ENCODE data around the gene TCL1B. TPM values are rescaled to one million over a fixed set of nuclear protein-coding genes. Genes with fewer than 3 reads are reported as not detected.
A peak's percentile ranks its signal among the peaks of the same experiment; 100 is the strongest.

Gene TCL1B
- total and polyA plus RNA-seq, 2 of the 8 experiments (the other 6 are each of a cell fraction or from before 2014, with no cell fraction given) = 9.6 to 11.5 TPM

GRCh38 chr14:95703805-95704204, 17.6 kb downstream of the TCL1B start:
- no peaks in the 10 kb centered on the region for H3K79me1 ChIP-seq (ENCODE audit: low read depth, low read length)
- H3K4me3 ChIP-seq (ENCODE audit: extremely low read depth in 1 of 4, insufficient read depth in 2 of 4, low read depth in 3 of 4, low read length in 4 of 4) = no peak overlapping the region
- 79% methylated on average over 3 of the region's 3 CpGs; no CpG with 5 or more reads in 1 of the 2 experiments for WGBS, 2 experiments (ENCODE audit: extremely low coverage in 1 of 2, insufficient coverage in 1 of 2, insufficient read length in 1 of 2, insufficient replicate concordance in 2 of 2, low coverage in 1 of 2, low lambda C conversion rate in 2 of 2, missing lambda C conversion rate in 1 of 2)
- H2AK5ac ChIP-seq (ENCODE audit: low read depth, low read length) = no peak overlapping the region
- H3K9ac ChIP-seq (replicated peaks in 1 of 4; ENCODE audit: extremely low read depth in 1 of 4, low read depth in 3 of 4, low read length in 3 of 4) = no peak overlapping the region
- H2BK15ac ChIP-seq (ENCODE audit: low read length) = no peak overlapping the region
- H3K56ac ChIP-seq (replicated peaks; ENCODE audit: insufficient read length, low read depth, low read length) = no peak overlapping the region
- H3K23ac ChIP-seq (ENCODE audit: insufficient read length) = no peak overlapping the region
- DNase-seq (ENCODE audit: low read depth in 1 of 2, low spot score in 2 of 2) (no peak), FAIRE-seq (peak; percentile 7)
- no peak overlapping the region for H2BK5ac ChIP-seq (ENCODE audit: low read depth, low read length)
- no peak overlapping the region for H4K8ac ChIP-seq (ENCODE audit: extremely low read depth, insufficient read depth, low read length)
- no peaks in the 10 kb centered on the region for H3K36me3 ChIP-seq (ENCODE audit: control insufficient read depth in 2 of 4, insufficient read depth in 4 of 4, low read length in 3 of 4)
- ChIA-PET POLR2A (ENCODE audit: partially characterized antibody) (no interaction called here), CTCF (ENCODE audit: partially characterized antibody) (interaction anchor here (0.6 to 1.5 kb wide), 4 partner anchors 14 to 593 kb away, joined by 3 read pairs; no protein-coding TSS in a partner anchor)
- no peaks in the 10 kb centered on the region for H3K79me2 ChIP-seq (ENCODE audit: control insufficient read depth in 1 of 2, insufficient read depth in 2 of 2, low read length in 2 of 2)
- H4K5ac ChIP-seq (ENCODE audit: insufficient read length, low read depth, low read length) = no peak overlapping the region
- peaks cover 4 to 19% (median 14%) of the 10 kb centered on the region in 4 experiments for H3K4me1 ChIP-seq (replicated peaks in 1 of 4; ENCODE audit: control insufficient read depth in 3 of 4, insufficient read depth in 4 of 4, low read length in 3 of 4)
- H3K27me3 ChIP-seq (replicated peaks in 1 of 4; ENCODE audit: control insufficient read depth in 3 of 4, extremely low read depth in 1 of 4, insufficient read depth in 3 of 4, low read length in 3 of 4) = peaks cover 25 to 60% (median 48%) of the 10 kb centered on the region in 4 experiments
- no peak overlapping the region for H2AFZ ChIP-seq (ENCODE audit: low read length)
- no peaks in the 10 kb centered on the region for H3K23me2 ChIP-seq (ENCODE audit: low read depth, low read length)
- H4K91ac ChIP-seq (replicated peaks; ENCODE audit: insufficient read length, low read length) = no peak overlapping the region
- H2BK20ac ChIP-seq (ENCODE audit: low read length) = no peak overlapping the region
- no peak overlapping the region for H3K18ac ChIP-seq (ENCODE audit: extremely low read depth, low read length)
- no peak overlapping the region for H2BK120ac ChIP-seq (replicated peaks; ENCODE audit: low read depth, low read length)
- no peak overlapping the region for H3K4me2 ChIP-seq (ENCODE audit: insufficient read depth in 1 of 2, low read depth in 2 of 2, low read length in 2 of 2)
- H3K9me3 ChIP-seq (ENCODE audit: insufficient read depth in 2 of 2, low read depth in 1 of 2, low read length in 1 of 2) = no peaks in the 10 kb centered on the region
- peaks cover 1 to 2% of the 10 kb centered on the region in 2 experiments for H4K20me1 ChIP-seq (replicated peaks in 1 of 2; ENCODE audit: control insufficient read depth in 1 of 2, insufficient read depth in 2 of 2, low read length in 2 of 2)
- H3K4ac ChIP-seq (replicated peaks; ENCODE audit: insufficient read length, low read depth, low read length) = no peak overlapping the region
- no peak overlapping the region for H3K14ac ChIP-seq (ENCODE audit: insufficient read length)
- H3K27ac ChIP-seq (ENCODE audit: low read depth, low read length) = no peak overlapping the region
- H2BK12ac ChIP-seq (ENCODE audit: low read depth, low read length) = no peak overlapping the region
- TF ChIP-seq EGR1 (IDR thresholded peaks at IDR 0.05; ENCODE audit: borderline replicate concordance, low read depth, low read length) (no peak), SUZ12 (IDR thresholded peaks at IDR 0.05; ENCODE audit: low read length) (no peak), HDAC6 (IDR thresholded peaks at IDR 0.05; ENCODE audit: low read depth, low read length) (no peak), ATF2 (IDR thresholded peaks at IDR 0.05; ENCODE audit: low read length) (no peak), BRCA1 (IDR thresholded peaks at IDR 0.05; ENCODE audit: low read depth, low read length) (no peak), CHD2 (IDR thresholded peaks at IDR 0.05; ENCODE audit: low read length) (no peak), CTBP2 (IDR thresholded peaks at IDR 0.05; ENCODE audit: borderline replicate concordance, insufficient read depth, insufficient read length, low read length) (no peak), EZH2 (IDR thresholded peaks at IDR 0.05; ENCODE audit: low read depth, low read length, severe bottlenecking) (no peak), SIN3A (conservative IDR thresholded peaks at IDR 0.05 in 1 of 2, IDR thresholded peaks at IDR 0.05 in 1 of 2; ENCODE audit: low read depth in 1 of 2, low read length in 2 of 2) (no peak), SAP30 (IDR thresholded peaks at IDR 0.05; ENCODE audit: insufficient read depth, insufficient replicate concordance, low read length) (no peak), HDAC2 (IDR thresholded peaks at IDR 0.05; ENCODE audit: borderline replicate concordance in 1 of 2, low read depth in 2 of 2, low read length in 2 of 2) (no peak), TAF1 (IDR thresholded peaks at IDR 0.05; ENCODE audit: low read depth, low read length) (no peak)
